Peyer's patch (tissue), 4 donors: ENCODE data around the gene CNTROB. TPM values are rescaled to one million over a fixed set of nuclear protein-coding genes. Genes with fewer than 3 reads are reported as not detected.

Source experiments
- DNase-seq, 3 donors: peaks; one replicate each; pipeline ENCODE4 v3.0.0-alpha.2; 2017 to 2019
- H3K27ac ChIP-seq, 4 donors: fragments of 200-600 bp; sonication (generic); one replicate each; pipeline ENCODE4 v1.5.1; 2016 to 2019
- H3K27me3 ChIP-seq, 2 donors: fragments of 200-600 bp; sonication (generic); one replicate each; pipeline ENCODE4 v1.5.1; 2019
- H3K36me3 ChIP-seq, 3 donors: fragments of 200-600 bp; sonication (generic); one replicate each; pipeline ENCODE4 v1.5.1; 2016 to 2019
- H3K4me1 ChIP-seq, 4 donors: fragments of 200-600 bp; sonication (generic); one replicate each; pipeline ENCODE4 v1.5.1; 2016 to 2019
- H3K4me3 ChIP-seq, 4 donors: fragments of 200-600 bp; sonication (generic); 1 replicate in 3 of 4; 2 replicates in 1 of 4; pipeline ENCODE4 v1.5.1; 2016 to 2019; ENCODE audit warnings: mild to moderate bottlenecking in 1 of 4
- H3K9me3 ChIP-seq, 4 donors: fragments of 200-600 bp; sonication (generic); one replicate each; pipeline ENCODE4 v1.5.1; 2016 to 2019; ENCODE audit warnings: mild to moderate bottlenecking in 1 of 4
- CTCF ChIP-seq, 6 experiments: fragments of 450-650 bp in 4 of 6; fragments of 200-600 bp in 2 of 6; sonication (generic) in 1 of 6; IDR thresholded peaks; one replicate each; pipeline ENCODE4 v1.5.1; 2017 to 2019; ENCODE audit warnings: antibody characterized with exemption in 6 of 6, mild to moderate bottlenecking in 3 of 6, moderate library complexity in 1 of 6
- POLR2A ChIP-seq, 2 donors: fragments of 450-650 bp; IDR thresholded peaks; one replicate each; pipeline ENCODE4 v1.5.1; 2017; ENCODE audit warnings: antibody characterized with exemption in 2 of 2, mild to moderate bottlenecking in 2 of 2, moderate library complexity in 2 of 2
- total RNA-seq, 4 donors: library from RNA; depleted of rRNA; stranded (reverse); fragments of >200 nt; gene quantifications; one replicate each; pipeline ENCODE4 v1.1.0, GENCODE V29; 2016

Gene CNTROB
- total RNA-seq, 4 donors from 2014 or later: 30.5 to 120 (median 45.2) TPM

GRCh38 chr17:7885367-7886226 is 46.4 kb upstream of the CNTROB start:
- peak; percentile 45 to 73 (median 62) for DNase-seq
- no peak for TF ChIP-seq CTCF (IDR thresholded peaks at IDR 0.05)
- no peak for TF ChIP-seq POLR2A (IDR thresholded peaks at IDR 0.05)
- peaks cover 0 to 7% (median 0%) of the 10 kb centered on the region in 3 donors for H3K36me3 ChIP-seq
- H3K4me1 ChIP-seq: peaks cover 0 to 70% (median 12%) of the 10 kb centered on the region in 4 donors
- H3K27ac ChIP-seq: peak overlapping the region; percentile 89 to 96 (median 94)
- no peaks in the 10 kb centered on the region for H3K27me3 ChIP-seq
- H3K9me3 ChIP-seq: no peaks in the 10 kb centered on the region
- peak overlapping the region; percentile 62 to 89 (median 82) for H3K4me3 ChIP-seq

GRCh38 chr17:7886227-7887037 is 45.6 kb upstream of the CNTROB start:
- Histone ChIP-seq H3K27ac (peak overlapping the region; percentile 89 to 96 (median 94)), H3K27me3 (no peaks in the 10 kb centered on the region), H3K9me3 (no peaks in the 10 kb centered on the region), H3K4me1 (peaks cover 0 to 69% (median 12%) of the 10 kb centered on the region in 4 donors), H3K36me3 (peaks cover 0 to 12% (median 0%) of the 10 kb centered on the region in 3 donors), H3K4me3 (peak overlapping the region; percentile 62 to 89 (median 82))
- peak; percentile 38 to 64 (median 60) for DNase-seq
- TF ChIP-seq POLR2A (IDR thresholded peaks at IDR 0.05) (no peak), CTCF (IDR thresholded peaks at IDR 0.05) (no peak)

GRCh38 chr17:7887038-7887481 is 44.9 kb upstream of the CNTROB start:
- Histone ChIP-seq H3K4me1 (peaks cover 0 to 63% (median 12%) of the 10 kb centered on the region in 4 donors), H3K9me3 (no peaks in the 10 kb centered on the region), H3K27ac (peak overlapping the region; percentile 89 to 96 (median 94)), H3K27me3 (no peaks in the 10 kb centered on the region), H3K36me3 (peaks cover 0 to 15% (median 0%) of the 10 kb centered on the region in 3 donors), H3K4me3 (peak overlapping the region; percentile 62 to 89 (median 82))
- DNase-seq: no peak
- peak in 2 of 6 experiments; percentile 8 to 12 for TF ChIP-seq CTCF (IDR thresholded peaks at IDR 0.05)
- TF ChIP-seq POLR2A (IDR thresholded peaks at IDR 0.05): no peak

GRCh38 chr17:7887482-7888183 is 44.4 kb upstream of the CNTROB start:
- TF ChIP-seq POLR2A (IDR thresholded peaks at IDR 0.05): peak; percentile 16 to 52
- TF ChIP-seq CTCF (IDR thresholded peaks at IDR 0.05): peak in 1 of 6 experiments; percentile 32
- H3K4me1 ChIP-seq: peaks cover 0 to 57% (median 12%) of the 10 kb centered on the region in 4 donors

More at GRCh38 chr17:7887482-7888183, 44.4 kb upstream of the CNTROB start:
- Histone ChIP-seq H3K27ac (peak overlapping the region; percentile 89 to 96 (median 94)), H3K9me3 (no peaks in the 10 kb centered on the region), H3K36me3 (peaks cover 0 to 17% (median 0%) of the 10 kb centered on the region in 3 donors), H3K27me3 (no peaks in the 10 kb centered on the region), H3K4me3 (peak overlapping the region; percentile 62 to 89 (median 82))
- peak; percentile 82 to 93 (median 93) for DNase-seq
